NCI-H748 (cell line): Measurements from ENCODE around the gene BUD13.
"Not testable (repeated sequence)": the region's sequence is repeated elsewhere in the genome, so short reads cannot be mapped to it uniquely, and the experiment has no call there.

Experiments
- DNase-seq: peaks from one replicate; lab custom pipeline; 2025; ENCODE audit not compliant: unreplicated experiment; lab: John Stamatoyannopoulos, UW

The BUD13 gene

DNA sequence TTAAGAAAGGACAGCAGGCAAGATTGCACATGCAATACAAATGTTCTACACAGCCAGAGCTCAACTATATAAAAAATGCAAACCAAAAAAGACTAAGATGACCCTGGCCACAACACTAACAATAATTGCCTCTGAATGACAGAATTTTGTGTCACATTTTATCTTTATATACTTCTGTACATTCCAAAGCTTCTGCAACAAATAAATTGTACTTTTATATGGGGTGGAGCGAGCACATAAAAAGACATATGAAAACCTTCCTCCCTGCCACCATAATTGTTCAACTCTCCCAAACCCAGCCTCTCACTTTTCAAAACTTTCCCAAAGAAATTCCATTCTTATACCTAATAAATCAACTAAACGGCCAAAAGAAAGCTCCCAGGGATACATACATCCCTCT lies 10.7 kb downstream of the BUD13 start:
- no peak for DNase-seq

- not testable (repeated sequence) for DNase-seq
Observed at GRCh38 chr11:116756044-116756443, 16.7 kb downstream of the BUD13 start.

- DNase-seq: no peak
Observed at GRCh38 chr11:116750070-116750718, 22.6 kb downstream of the BUD13 start.

DNA sequence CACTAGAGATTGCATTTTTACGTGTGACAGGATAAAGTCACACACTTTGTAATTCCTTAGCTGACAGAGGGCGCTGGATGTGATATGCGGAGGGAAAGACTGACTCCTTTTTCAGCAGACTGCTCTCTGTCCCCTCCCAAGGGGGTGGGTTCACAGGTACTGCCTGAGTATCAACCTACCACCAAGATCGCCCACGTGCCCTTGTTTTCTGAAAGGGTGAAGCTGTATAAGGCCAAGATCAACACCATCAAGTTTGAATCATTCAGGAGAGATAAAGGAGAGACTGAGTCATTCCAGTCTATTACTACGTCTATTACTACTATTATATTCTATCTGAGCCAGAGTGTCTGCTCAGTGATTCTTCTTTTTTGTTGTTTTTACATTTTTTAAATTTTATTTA lies 30.7 kb downstream of the BUD13 start:
- DNase-seq: no peak

GRCh38 chr11:116740741-116741140 lies 32.0 kb downstream of the BUD13 start:
- DNase-seq: no peak

DNA sequence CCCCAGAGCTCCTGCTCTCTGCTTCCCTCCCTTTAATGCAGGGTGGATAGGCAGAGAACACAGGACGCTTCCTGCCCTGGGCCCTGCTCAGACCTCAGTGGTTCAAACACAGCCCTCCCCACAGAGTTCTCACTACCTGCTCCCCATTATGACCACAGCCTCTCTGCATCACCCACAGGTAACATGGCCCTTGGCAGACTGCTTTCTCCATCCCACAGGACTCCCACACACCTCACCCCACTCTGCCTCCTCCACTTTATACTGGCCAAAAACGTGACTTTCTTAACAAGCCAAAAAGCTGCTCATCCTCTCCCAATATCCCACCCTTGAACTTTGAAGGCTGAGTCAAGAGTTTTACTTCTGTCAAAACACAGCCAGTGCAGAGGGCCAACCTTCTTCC lies 33.8 kb downstream of the BUD13 start:
- DNase-seq: no peak

- no peak for DNase-seq
Observed at GRCh38 chr11:116736763-116737162, 36.0 kb downstream of the BUD13 start.

GRCh38 chr11:116733969-116734508 lies 38.7 kb downstream of the BUD13 start:
- no peak for DNase-seq

GRCh38 chr11:116733043-116733755 lies 39.6 kb downstream of the BUD13 start:
- DNase-seq: no peak

- peak; percentile 51 for DNase-seq
Observed at GRCh38 chr11:116732271-116733042, 40.3 kb downstream of the BUD13 start.

- DNase-seq: no peak
Observed at GRCh38 chr11:116731821-116732220, 41.0 kb downstream of the BUD13 start.

DNA sequence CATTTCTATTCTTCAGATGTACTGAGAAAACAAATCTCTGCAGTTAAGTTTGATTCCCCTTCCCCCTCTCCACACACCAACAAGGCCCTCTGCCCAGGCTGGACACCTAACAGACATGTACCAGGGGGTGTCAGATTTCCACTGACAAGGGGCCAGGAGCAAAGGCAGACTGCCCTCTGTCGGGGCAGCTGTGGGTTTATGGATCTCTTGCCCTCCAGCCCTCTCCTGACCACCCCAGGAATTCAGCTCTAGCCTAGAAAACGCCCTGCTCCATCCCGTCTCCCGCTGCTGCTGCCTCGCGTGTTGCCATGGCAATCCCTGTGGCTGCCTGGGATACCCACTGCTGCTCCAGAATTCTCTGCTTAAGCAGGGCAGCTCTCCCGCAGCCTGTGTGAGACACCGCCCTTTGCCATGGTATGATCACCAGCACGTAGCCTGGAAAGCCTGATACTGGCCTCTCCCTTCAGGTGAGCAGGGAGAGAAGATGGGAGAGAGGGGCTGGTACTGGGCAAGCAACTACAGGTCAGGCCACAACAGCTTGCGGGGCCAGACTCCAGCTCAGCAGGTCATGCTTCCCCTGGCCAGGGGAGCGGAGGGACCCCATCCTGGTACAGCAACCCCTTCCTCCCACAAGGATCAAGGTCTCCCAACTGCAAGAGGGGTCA lies 41.6 kb downstream of the BUD13 start:
- peak; percentile 82 for DNase-seq

DNA sequence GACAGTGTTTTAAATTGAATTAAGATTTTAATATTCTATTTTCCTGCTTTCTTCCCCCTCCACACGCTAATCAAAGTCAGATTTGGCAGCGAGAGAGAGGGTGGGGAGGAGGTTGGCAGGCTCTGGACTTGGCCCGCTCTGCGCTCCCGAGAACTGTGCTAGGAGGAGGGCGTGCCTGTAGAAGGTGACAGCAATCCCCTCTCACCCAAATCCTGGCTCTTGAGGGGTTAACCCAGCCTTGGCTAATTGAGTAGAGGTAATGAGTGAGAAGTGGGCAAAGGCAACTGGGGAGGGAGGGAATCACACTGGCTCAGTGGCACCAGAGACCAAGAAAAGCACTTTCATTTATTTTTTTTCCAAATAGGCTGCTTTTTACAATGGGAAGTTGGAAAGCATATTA lies 42.2 kb downstream of the BUD13 start:
- DNase-seq: no peak

DNA sequence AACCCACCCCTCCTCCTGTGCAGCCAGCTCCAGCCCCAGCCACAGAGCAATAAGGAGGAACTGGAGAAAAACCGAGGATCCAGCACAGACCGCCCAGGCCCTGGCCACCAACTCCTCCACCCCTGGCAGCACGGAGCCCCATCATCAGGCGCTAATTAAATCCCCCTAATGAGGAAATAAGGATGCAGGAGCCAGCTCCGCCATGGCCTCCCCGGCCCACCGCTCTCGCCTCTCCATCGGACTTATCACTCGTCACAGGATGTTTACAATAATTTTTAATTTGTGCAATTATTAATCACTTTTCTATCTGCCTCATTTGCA lies 42.6 kb downstream of the BUD13 start:
- DNase-seq: no peak

DNA sequence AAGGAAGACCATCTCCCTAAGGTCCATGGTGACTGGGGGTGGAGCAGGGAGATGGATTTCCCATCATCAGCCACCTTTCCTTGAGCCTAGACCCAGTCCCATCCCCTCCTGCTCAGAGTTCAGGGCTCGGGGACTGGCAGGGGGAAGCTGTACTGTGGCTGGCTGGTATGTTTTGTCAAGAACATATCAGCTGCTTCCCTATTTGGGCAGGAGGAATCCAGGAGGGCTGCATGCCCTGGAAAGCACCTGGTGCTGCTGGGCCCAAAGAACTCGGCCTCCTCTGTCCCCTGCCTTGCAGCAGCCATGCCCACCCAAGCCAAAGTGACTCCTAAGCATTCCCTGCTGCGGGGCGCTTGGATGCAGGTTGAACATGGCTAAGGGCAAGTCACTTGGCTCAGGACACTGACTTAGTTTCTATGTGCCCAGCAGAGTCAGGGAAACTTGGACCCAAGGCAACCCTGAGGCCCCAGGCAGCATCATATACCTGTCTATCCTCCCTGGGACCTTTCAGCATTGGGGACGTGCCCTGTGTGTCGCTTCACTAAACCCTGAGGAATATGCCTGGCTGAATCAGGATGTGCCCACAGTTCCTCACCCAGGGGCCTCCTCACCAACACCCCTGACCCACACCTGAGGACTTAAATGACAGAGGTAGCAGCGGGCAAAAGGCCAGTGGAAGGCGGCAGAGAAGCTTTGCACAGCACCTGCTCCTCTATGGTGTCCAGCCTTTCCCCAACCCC lies 43.1 kb downstream of the BUD13 start:
- no peak for DNase-seq

DNA sequence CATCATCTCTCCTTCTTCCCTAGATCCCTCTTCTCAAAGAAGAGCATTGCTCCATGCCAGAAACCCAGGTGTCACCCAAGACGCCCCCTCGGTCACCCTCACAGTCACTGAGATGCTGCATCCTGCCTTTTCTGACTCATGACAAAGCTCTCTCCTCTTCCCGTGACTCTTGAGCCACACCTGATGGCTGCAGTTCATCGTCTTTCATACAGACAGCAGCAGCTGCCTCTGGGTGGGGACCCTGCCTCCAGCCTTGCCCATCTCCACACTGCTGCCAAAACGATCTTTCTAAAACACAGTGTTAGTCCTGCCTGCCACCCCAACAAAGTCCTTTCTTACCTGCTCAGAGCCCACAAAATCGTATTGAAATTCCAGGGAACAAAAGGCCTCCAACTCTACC lies 44.8 kb downstream of the BUD13 start:
- no peak for DNase-seq

DNA sequence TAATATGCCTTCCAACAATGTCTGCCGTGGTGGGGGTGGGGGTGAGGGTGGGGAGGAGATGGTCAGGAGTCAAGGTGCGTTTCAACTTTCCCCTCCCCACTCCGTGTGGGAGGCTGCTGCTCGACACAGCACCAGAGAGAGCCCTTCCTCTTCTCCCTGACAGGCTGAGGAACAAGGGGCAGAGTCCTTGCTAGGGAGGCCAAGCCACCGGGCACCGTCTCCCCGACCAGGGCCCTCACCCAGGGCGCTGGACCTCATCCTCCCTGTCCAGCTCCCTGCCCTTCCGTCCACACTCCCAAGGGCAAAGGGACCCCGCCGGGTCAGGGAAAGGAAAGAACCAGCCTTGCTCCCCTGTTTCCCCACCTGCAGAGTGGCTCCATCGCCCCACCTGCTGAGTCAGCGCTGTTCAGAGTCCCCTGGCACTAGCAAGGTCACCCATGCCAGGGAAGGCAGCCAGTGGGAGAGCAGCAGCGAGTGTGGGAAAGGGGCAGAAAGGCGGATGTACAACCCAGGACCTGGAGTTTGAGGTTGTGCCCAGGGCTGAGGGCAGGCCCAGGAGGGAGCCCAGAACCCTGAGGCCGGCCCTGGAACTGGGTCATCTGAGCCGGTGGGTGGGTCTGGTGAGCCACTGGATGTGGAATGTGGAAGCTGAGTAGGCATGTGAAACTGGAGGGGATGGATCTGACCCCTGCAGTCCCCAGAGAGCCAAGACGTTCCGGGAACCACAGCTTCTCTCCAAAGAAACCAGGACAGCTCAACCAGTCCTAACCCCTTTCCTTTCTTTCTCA lies 47.2 kb downstream of the BUD13 start:
- DNase-seq: no peak

DNA sequence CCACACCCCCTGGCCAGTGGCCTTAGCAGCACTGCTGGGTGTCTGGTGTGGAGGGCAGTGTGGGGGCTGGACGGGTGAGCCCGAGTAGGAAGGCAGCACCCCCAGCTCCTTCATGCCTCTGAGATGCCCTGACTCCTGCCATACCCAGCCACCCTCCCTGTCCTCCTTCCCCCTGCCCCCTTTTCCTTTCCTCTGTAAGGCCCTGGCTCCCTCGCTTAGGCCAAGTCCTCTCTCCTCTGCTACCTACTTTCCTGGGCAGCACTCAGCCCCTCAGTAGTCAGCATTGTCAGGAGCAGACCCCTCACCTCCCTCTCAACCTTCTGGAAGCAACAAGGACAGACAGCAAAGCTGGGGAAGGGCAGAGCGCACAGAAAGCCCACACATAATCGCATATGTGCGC lies 48.0 kb downstream of the BUD13 start:
- no peak for DNase-seq

DNA sequence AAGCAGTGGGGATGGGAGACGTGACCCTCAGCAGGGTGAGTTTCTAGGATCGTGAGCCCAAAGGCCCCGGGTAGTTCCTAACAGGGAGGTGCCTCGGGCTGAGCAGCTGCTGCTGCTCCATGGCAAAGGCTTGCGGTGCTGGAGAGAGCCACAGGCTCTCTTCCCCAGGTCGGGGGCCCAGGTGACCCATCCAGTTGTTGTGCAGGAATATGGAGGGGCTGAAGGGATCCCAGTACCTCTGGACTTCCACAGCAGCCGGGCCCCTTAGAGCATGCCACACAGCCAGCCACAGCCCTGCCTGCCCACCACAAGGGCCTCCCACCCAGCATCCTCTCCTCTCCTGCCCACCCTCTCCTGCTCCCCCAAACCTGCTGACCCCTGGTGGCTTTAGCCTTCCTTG lies 49.3 kb downstream of the BUD13 start:
- DNase-seq: no peak

GRCh38 chr11:116721988-116722387 lies 50.8 kb downstream of the BUD13 start:
- no peak for DNase-seq
